Spleen (tissue), 11 donors: ENCODE data around the gene MEMO1. TPM values are rescaled to one million over a fixed set of nuclear protein-coding genes. Genes with fewer than 3 reads are reported as not detected.

Source experiments
- DNase-seq: peaks from one replicate; pipeline ENCODE4 v3.0.0-alpha.2; 2020
- H3K27ac ChIP-seq, 8 donors: fragments of 200-600 bp; sonication (generic) in 7 of 8; 1 replicate in 4 of 8; 2 replicates in 4 of 8; pipeline versions ENCODE4 v1.5.0 to v1.8.0; 2016 to 2021; ENCODE audit warnings: inconsistent platforms in 4 of 8, mild to moderate bottlenecking in 4 of 8, moderate library complexity in 1 of 8
- H3K27me3 ChIP-seq, 7 donors: fragments of 200-600 bp; sonication (generic) in 6 of 7; replicated peaks in 1 of 7; 1 replicate in 4 of 7; 2 replicates in 3 of 7; pipeline versions ENCODE4 v1.5.0 to v1.8.0; 2016 to 2021; ENCODE audit warnings: inconsistent platforms in 3 of 7, mild to moderate bottlenecking in 1 of 7
- H3K36me3 ChIP-seq, 6 donors: fragments of 200-600 bp; sonication (generic) in 5 of 6; 1 replicate in 4 of 6; 2 replicates in 2 of 6; pipeline versions ENCODE4 v1.5.0 to v1.8.0; 2016 to 2021; ENCODE audit warnings: inconsistent platforms in 2 of 6
- H3K4me1 ChIP-seq, 6 donors: fragments of 200-600 bp; sonication (generic) in 5 of 6; 1 replicate in 3 of 6; 2 replicates in 3 of 6; pipeline versions ENCODE4 v1.5.0 to v1.8.0; 2016 to 2021; ENCODE audit warnings: inconsistent platforms in 3 of 6
- H3K4me3 ChIP-seq, 8 donors: fragments of 200-600 bp; sonication (generic) in 7 of 8; 1 replicate in 4 of 8; 2 replicates in 4 of 8; pipeline versions ENCODE4 v1.5.0 to v1.8.0; 2016 to 2021; ENCODE audit warnings: inconsistent platforms in 4 of 8, mild to moderate bottlenecking in 4 of 8, moderate library complexity in 2 of 8
- H3K9me3 ChIP-seq, 8 donors: fragments of 200-600 bp; sonication (generic) in 7 of 8; 1 replicate in 4 of 8; 2 replicates in 4 of 8; pipeline versions ENCODE4 v1.5.0 to v1.8.0; 2016 to 2021; ENCODE audit warnings: inconsistent platforms in 4 of 8
- CTCF ChIP-seq, 11 experiments: fragments of 200-600 bp in 7 of 11; fragments of 450-650 bp in 4 of 11; sonication (generic) in 4 of 11; IDR thresholded peaks in 8 of 11; conservative IDR thresholded peaks in 3 of 11; 1 replicate in 7 of 11; 2 replicates in 4 of 11; pipeline versions ENCODE4 v1.4.0 to v1.8.0; 2016 to 2021; ENCODE audit warnings: antibody characterized with exemption in 11 of 11, inconsistent platforms in 4 of 11, mild to moderate bottlenecking in 1 of 11
- POLR2A ChIP-seq, 3 donors: fragments of 450-650 bp; IDR thresholded peaks; one replicate each; pipeline ENCODE4 v1.5.1; 2017; ENCODE audit warnings: antibody characterized with exemption in 3 of 3, mild to moderate bottlenecking in 1 of 3
- POLR2AphosphoS5 ChIP-seq, 3 donors: sonication (generic); formaldehyde crosslinking; IDR thresholded peaks; one replicate each; pipeline ENCODE4 v1.5.1; 2017; ENCODE audit warnings: antibody characterized with exemption in 3 of 3
- WGBS, 5 donors: extraction: QIAGEN DNeasy Blood & Tissue Kit in 3 of 5; methylation state at CpG; one replicate each; pipeline versions ENCODE4 v1.1.5 to v1.1.7; 2013 to 2018; 5-methylcytosine and 5-hydroxymethylcytosine counted together
- intact Hi-C: fragments of 100-400 bp; cut with DNase I; formaldehyde crosslinking; loops from one replicate; pipeline ENCODE4 v1.15.0; 2023; ENCODE audit warnings: low total_unique reads
- polyA plus RNA-seq, 3 donors: library from polyadenylated mRNA; stranded (reverse); fragments of 200-250 nt; gene quantifications; one replicate each; pipeline ENCODE4 v1.2.1, GENCODE V29; 2013
- total RNA-seq, 7 donors: library from RNA; depleted of rRNA in 3 of 7; stranded (reverse); fragments of >200 nt in 3 of 7; fragmentation: NEBNext Ultra II Directional in 4 of 7; extraction: Animal tissue kit (Norgen Biotek cat#: 25700) in 4 of 7; gene quantifications; one replicate each; pipeline versions ENCODE4 v1.1.0 to v1.2.1, GENCODE V29; 2016 to 2021
- donor health status: healthy with polysubstance abuse.
- donor health status: DM: no; HTN: no; CAD: no; lungs with moderate emphysema.
- donor health status: DM: no; HTN: no; CAD: no.
- donor health status: Bipolar disorder and iron deficiency.
- donor health status: healthy.
- donor health status: DM: no; HTN: no; CAD: no.
- donor health status: DM: yes; HTN: yes; CAD: no.

MEMO1 gene
- total and polyA plus RNA-seq, 10 donors = 26.9 to 55.7 (median 40.6) TPM

DNA sequence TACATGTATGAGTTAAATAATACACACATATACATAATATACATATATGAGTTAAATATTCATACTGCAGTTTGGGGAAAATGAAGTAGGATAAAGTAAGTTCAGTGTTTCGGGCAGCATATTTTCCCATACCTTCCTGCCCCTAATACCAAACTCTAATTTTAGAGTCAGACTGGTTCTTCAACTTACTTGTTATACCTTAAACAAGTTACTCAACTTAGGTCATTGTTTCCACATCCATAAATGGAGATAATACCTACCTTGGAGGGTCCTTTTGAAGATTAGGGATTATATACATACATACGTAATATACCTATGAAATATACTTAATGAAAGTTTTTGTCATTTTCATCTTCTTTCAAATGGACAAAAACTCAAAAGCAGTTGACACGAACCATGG lies 8.4 kb downstream of the MEMO1 start:
- TF ChIP-seq CTCF (IDR thresholded peaks at IDR 0.05 in 8 of 11, conservative IDR thresholded peaks at IDR 0.05 in 3 of 11) = no peak
- no peak for TF ChIP-seq POLR2AphosphoS5 (IDR thresholded peaks at IDR 0.05)
- TF ChIP-seq POLR2A (IDR thresholded peaks at IDR 0.05) = no peak
- Histone ChIP-seq H3K36me3 (no peaks in the 10 kb centered on the region), H3K9me3 (no peaks in the 10 kb centered on the region), H3K4me1 (peaks cover 0 to 79% (median 43%) of the 10 kb centered on the region in 6 donors), H3K27ac (no peak overlapping the region), H3K4me3 (no peak overlapping the region), H3K27me3 (no peaks in the 10 kb centered on the region)
- intact Hi-C loops = no loop called here
- WGBS, 5 donors = 89 to 95% (median 94%) methylated on average over 3 of the region's 3 CpGs
- DNase-seq = no peak

DNA sequence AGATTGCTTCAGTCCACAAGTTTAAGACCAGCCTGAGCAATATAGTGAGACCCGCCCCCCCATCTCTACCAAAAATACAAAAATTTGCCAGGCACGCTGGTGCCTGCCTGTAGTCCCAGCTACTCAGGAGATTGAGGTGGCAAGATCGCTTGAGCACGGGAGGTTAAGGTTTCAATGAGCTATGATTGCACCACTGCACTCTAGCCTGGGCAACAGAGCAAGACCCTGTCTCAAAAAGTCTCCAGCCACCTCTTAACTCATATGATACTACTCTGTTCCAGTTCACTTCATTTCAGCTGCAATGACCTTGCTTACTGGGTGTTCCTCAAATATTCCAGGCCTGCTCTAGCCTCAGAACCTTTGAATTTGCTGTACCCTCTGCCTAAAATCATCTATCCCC lies 11.4 kb downstream of the MEMO1 start:
- intact Hi-C loops = no loop called here
- Histone ChIP-seq H3K4me1 (peaks cover 0 to 75% (median 20%) of the 10 kb centered on the region in 6 donors), H3K36me3 (no peaks in the 10 kb centered on the region), H3K4me3 (no peak overlapping the region), H3K9me3 (no peaks in the 10 kb centered on the region), H3K27ac (no peak overlapping the region), H3K27me3 (no peaks in the 10 kb centered on the region)
- TF ChIP-seq CTCF (IDR thresholded peaks at IDR 0.05 in 8 of 11, conservative IDR thresholded peaks at IDR 0.05 in 3 of 11) = no peak
- TF ChIP-seq POLR2AphosphoS5 (IDR thresholded peaks at IDR 0.05) = no peak
- no peak for TF ChIP-seq POLR2A (IDR thresholded peaks at IDR 0.05)
- no peak for DNase-seq
- 84 to 94% (median 88%) methylated on average over 4 of the region's 4 CpGs for WGBS, 5 donors

DNA sequence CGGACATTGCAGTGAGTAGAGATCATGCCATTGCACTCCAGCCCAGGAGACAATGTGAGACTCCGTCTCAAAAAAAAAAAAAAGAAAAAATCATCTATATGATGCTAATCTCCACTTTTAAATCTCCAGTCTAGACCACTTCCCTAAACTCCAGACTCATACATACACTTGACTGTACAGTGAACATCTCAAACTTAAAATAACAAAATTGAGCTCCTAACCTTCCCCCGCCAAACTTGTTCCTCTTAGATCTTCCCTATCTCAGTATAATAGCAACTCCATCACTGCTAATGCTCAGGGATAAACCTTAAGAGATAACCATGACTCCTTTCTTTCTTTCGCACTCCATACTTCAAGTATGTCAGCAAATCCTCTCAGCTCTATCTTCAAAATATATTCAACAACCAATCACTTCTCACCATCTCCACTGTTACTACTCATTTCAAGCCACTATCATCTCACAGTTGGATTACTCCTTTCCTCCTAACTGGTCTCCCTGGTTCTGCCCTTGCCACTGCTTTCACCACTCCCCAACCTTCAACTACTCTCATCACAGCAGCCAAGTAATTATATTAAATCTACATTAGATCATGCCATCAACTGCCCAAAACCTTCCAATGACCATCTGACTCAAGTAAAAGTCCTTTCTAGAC lies 12.0 kb downstream of the MEMO1 start:
- H3K4me3 ChIP-seq = no peak overlapping the region
- H3K27ac ChIP-seq = no peak overlapping the region
- intact Hi-C loops = no loop called here
- peaks cover 0 to 74% (median 20%) of the 10 kb centered on the region in 6 donors for H3K4me1 ChIP-seq
- no peaks in the 10 kb centered on the region for H3K36me3 ChIP-seq
- H3K27me3 ChIP-seq = no peaks in the 10 kb centered on the region
- no peak for DNase-seq
- WGBS, 5 donors = 72 to 86% (median 78%) methylated on average over 4 of the region's 4 CpGs
- no peak for TF ChIP-seq CTCF (IDR thresholded peaks at IDR 0.05 in 8 of 11, conservative IDR thresholded peaks at IDR 0.05 in 3 of 11)
- TF ChIP-seq POLR2A (IDR thresholded peaks at IDR 0.05) = no peak
- TF ChIP-seq POLR2AphosphoS5 (IDR thresholded peaks at IDR 0.05) = no peak
- no peaks in the 10 kb centered on the region for H3K9me3 ChIP-seq

DNA sequence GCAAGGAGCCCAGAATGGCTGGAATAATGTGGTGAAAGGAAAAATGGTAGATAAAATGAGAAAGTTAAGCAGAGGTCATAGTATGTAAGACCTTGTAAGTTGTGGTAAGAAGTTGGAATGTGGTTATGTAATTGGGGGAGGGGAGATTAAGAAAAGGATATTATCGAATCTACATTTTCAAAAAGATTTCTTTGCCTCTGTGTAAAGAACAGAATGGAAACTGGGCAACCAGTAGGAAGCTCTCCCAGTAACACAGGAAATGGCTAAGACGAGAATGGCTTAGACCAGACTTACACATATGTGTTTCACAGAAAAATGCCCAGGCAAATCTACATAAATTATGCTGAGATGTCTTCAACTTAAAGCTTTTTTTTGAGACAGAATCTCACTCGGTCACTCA lies 13.2 kb downstream of the MEMO1 start:
- TF ChIP-seq POLR2AphosphoS5 (IDR thresholded peaks at IDR 0.05) (no peak), CTCF (IDR thresholded peaks at IDR 0.05 in 8 of 11, conservative IDR thresholded peaks at IDR 0.05 in 3 of 11) (no peak), POLR2A (IDR thresholded peaks at IDR 0.05) (no peak)
- DNase-seq = no peak
- no peak overlapping the region for H3K4me3 ChIP-seq
- 39 to 58% (median 50%) methylated on average over 3 of the region's 3 CpGs for WGBS, 5 donors
- H3K27me3 ChIP-seq = no peaks in the 10 kb centered on the region
- H3K9me3 ChIP-seq = no peaks in the 10 kb centered on the region
- intact Hi-C loops = no loop called here
- no peak overlapping the region for H3K27ac ChIP-seq
- peaks cover 0 to 74% (median 18%) of the 10 kb centered on the region in 6 donors for H3K4me1 ChIP-seq
- no peaks in the 10 kb centered on the region for H3K36me3 ChIP-seq
